HCT116 (cell line): ENCODE results near the gene FER. TPM values are rescaled to one million over a fixed set of nuclear protein-coding genes. Genes with fewer than 3 reads are reported as not detected.

ENCODE experiments used
- ATAC-seq: fragments of 200-7000 bp; cut with Tn5 transposase; 2 replicates; pipeline ENCODE4 v1.9.1; 2020; ENCODE audit warnings: mild to moderate bottlenecking, moderate library complexity
- BruUV-seq: library from RNA; stranded (reverse); fragments of 400-500 nt; replicated peaks from 2 replicates; lab custom pipeline; 2021; lab: Mats Ljungman, UMichigan
- CTCF ChIA-PET: fragments of 300-600 bp; sonication (Branson Sonifier 250); formaldehyde crosslinking; loops from one replicate; lab custom pipeline; 2021; ENCODE audit warnings: antibody characterized with exemption; lab: Charles Lee
- POLR2A ChIA-PET: fragments of 300-600, 350-600 bp; sonication (Branson Sonifier 250); formaldehyde crosslinking; loops from one replicate; lab custom pipeline; 2021; ENCODE audit warnings: antibody characterized with exemption; lab: Charles Lee
- RAD21 ChIA-PET, 2 experiments: fragments of 300-600 bp; sonication (Branson Sonifier 250); formaldehyde crosslinking; loops; one replicate each; lab custom pipeline; 2023; ENCODE audit warnings: low total read pairs in 2 of 2; ENCODE audit not compliant: uncharacterized antibody in 2 of 2, unreplicated experiment in 2 of 2, low non-redundant PET in 1 of 2; lab: Charles Lee
- DNase-seq: peaks from one replicate; pipeline ENCODE4 v3.0.0-alpha.2; 2010; ENCODE audit warnings: low read depth, low spot score
- H2AFZ ChIP-seq: fragments of 200-600 bp; shearing (Covaris generic), sonication (generic); 2 replicates; pipeline ENCODE4 v1.6.1; 2017; ENCODE audit warnings: low read depth, mixed run types, mixed read lengths, antibody characterized with exemption, low read length; ENCODE audit not compliant: poor library complexity, severe bottlenecking
- H3K27ac ChIP-seq: 2 replicates; pipeline ENCODE4 v1.5.1; 2012; ENCODE audit warnings: low read depth, low read length
- H3K27me3 ChIP-seq: fragments of 200-600 bp; sonication (generic); 2 replicates; pipeline ENCODE4 v1.6.1; 2016; ENCODE audit warnings: mixed run types, low read length, mixed read lengths; ENCODE audit not compliant: insufficient read depth
- H3K36me3 ChIP-seq, 2 experiments: fragments of 200-500 bp in 1 of 2; fragments of 200-600 bp in 1 of 2; sonication (Bioruptor generic) in 1 of 2; sonication (generic) in 1 of 2; 2 replicates each; pipeline versions ENCODE4 v1.5.1 to v1.6.1; 2014 to 2016; ENCODE audit warnings: low read length in 2 of 2, inconsistent platforms in 1 of 2, mixed read lengths in 1 of 2, mixed run types in 1 of 2; ENCODE audit not compliant: insufficient read depth in 2 of 2, control insufficient read depth in 1 of 2
- H3K4me1 ChIP-seq, 2 experiments: fragments of 200-600 bp in 1 of 2; sonication (generic) in 1 of 2; 2 replicates each; pipeline versions ENCODE4 v1.5.1 to v1.6.1; 2012 to 2017; ENCODE audit warnings: low read length in 2 of 2, inconsistent platforms in 1 of 2, mild to moderate bottlenecking in 1 of 2, mixed read lengths in 1 of 2, mixed run types in 1 of 2, moderate library complexity in 1 of 2; ENCODE audit not compliant: insufficient read depth in 2 of 2, control insufficient read depth in 1 of 2
- H3K4me2 ChIP-seq: fragments of 200-600 bp; sonication (generic); 2 replicates; pipeline ENCODE4 v1.6.1; 2017; ENCODE audit warnings: mixed run types, low read length, mixed read lengths
- H3K4me3 ChIP-seq, 2 experiments: fragments of 200-600 bp in 1 of 2; sonication (generic) in 1 of 2; replicated peaks in 1 of 2; 2 replicates each; pipeline ENCODE4 v1.5.1; 2011 to 2016; ENCODE audit warnings: low read length in 2 of 2, control low read depth in 1 of 2, low read depth in 1 of 2, mild to moderate bottlenecking in 1 of 2, mixed read lengths in 1 of 2, mixed run types in 1 of 2
- H3K79me2 ChIP-seq: fragments of 200-600 bp; sonication (generic); 2 replicates; pipeline ENCODE4 v1.6.1; 2017; ENCODE audit warnings: mild to moderate bottlenecking, mixed run types, low read length, moderate library complexity, mixed read lengths; ENCODE audit not compliant: insufficient read depth
- H3K9ac ChIP-seq: fragments of 200-600 bp; sonication (generic); 2 replicates; pipeline ENCODE4 v1.6.1; 2016; ENCODE audit warnings: low read length, mixed read lengths
- H3K9me2 ChIP-seq: fragments of 200-600 bp; sonication (generic), shearing (Covaris generic); 2 replicates; pipeline ENCODE4 v1.6.1; 2017; ENCODE audit warnings: mixed run types, mild to moderate bottlenecking, moderate library complexity; ENCODE audit not compliant: insufficient read depth
- H3K9me3 ChIP-seq, 2 experiments: fragments of 200-500 bp in 1 of 2; fragments of 200-600 bp in 1 of 2; sonication (Bioruptor generic) in 1 of 2; sonication (generic) in 1 of 2; 2 replicates each; pipeline ENCODE4 v1.6.1; 2014 to 2017; ENCODE audit warnings: low read length in 2 of 2, mixed read lengths in 2 of 2, inconsistent platforms in 1 of 2, low read depth in 1 of 2, mild to moderate bottlenecking in 1 of 2, mixed run types in 1 of 2, moderate library complexity in 1 of 2; ENCODE audit not compliant: control insufficient read depth in 1 of 2, insufficient read depth in 1 of 2
- H4K20me1 ChIP-seq: fragments of 200-600 bp; sonication (generic), shearing (Covaris generic); 2 replicates; pipeline ENCODE4 v1.6.1; 2017; ENCODE audit warnings: mixed run types, mild to moderate bottlenecking, moderate library complexity; ENCODE audit not compliant: insufficient read depth
- CBX3 ChIP-seq: IDR thresholded peaks from 2 replicates; pipeline ENCODE4 v1.6.1; 2012; ENCODE audit warnings: low read depth
- CTCF ChIP-seq, 3 experiments: fragments of 200-600 bp in 1 of 3; sonication (generic) in 1 of 3; IDR thresholded peaks in 2 of 3; conservative IDR thresholded peaks in 1 of 3; 2 replicates each; pipeline ENCODE4 v1.5.1; 2012 to 2017; ENCODE audit warnings: low read depth in 2 of 3, low read length in 2 of 3, antibody characterized with exemption in 1 of 3, borderline replicate concordance in 1 of 3, control low read depth in 1 of 3, mild to moderate bottlenecking in 1 of 3, mixed read lengths in 1 of 3, mixed run types in 1 of 3, moderate library complexity in 1 of 3; ENCODE audit not compliant: insufficient read depth in 1 of 3
- ELF1 ChIP-seq: IDR thresholded peaks from 2 replicates; pipeline ENCODE4 v1.6.1; 2012; ENCODE audit warnings: low read depth, borderline replicate concordance
- EZH2 ChIP-seq: fragments of 200-600 bp; sonication (generic); IDR thresholded peaks from 2 replicates; pipeline ENCODE4 v1.6.1; 2017; ENCODE audit warnings: antibody characterized with exemption, mixed run types
- POLR2A ChIP-seq: IDR thresholded peaks from 2 replicates; pipeline ENCODE4 v1.7.0; 2011; ENCODE audit warnings: borderline replicate concordance; ENCODE audit not compliant: insufficient read depth, insufficient read length; ENCODE audit errors: extremely low read depth
- YY1 ChIP-seq: IDR thresholded peaks from 2 replicates; pipeline ENCODE4 v1.6.1; 2011; ENCODE audit warnings: low read length, low read depth, moderate library complexity, mild to moderate bottlenecking; ENCODE audit not compliant: insufficient replicate concordance; ENCODE audit errors: extremely low read depth
- intact Hi-C: fragments of 100-400 bp; cut with micrococcal nuclease; formaldehyde crosslinking; loops from 2 replicates; pipeline ENCODE4 v1.10.0; 2022
- total RNA-seq: library from RNA; stranded (reverse); gene quantifications from one replicate; pipeline ENCODE4 v1.2.1, GENCODE V29; 2021; ENCODE audit not compliant: unreplicated experiment

FER gene
- total RNA-seq, 1 experiment from 2014 or later, result 32.0 TPM

GRCh38 chr5:109173036-109173794 is 425.5 kb downstream of the FER start:
- no TSS peak for BruUV-seq
- H3K36me3 ChIP-seq, result no peaks in the 10 kb centered on the region
- intact Hi-C loops, result no loop called here
- ATAC-seq, result no peak
- H3K27ac ChIP-seq, result no peak overlapping the region
- no peaks in the 10 kb centered on the region for H3K4me1 ChIP-seq
- TF ChIP-seq CTCF (IDR thresholded peaks at IDR 0.05 in 2 of 3, conservative IDR thresholded peaks at IDR 0.05 in 1 of 3; ENCODE audit: borderline replicate concordance in 1 of 3, insufficient read depth in 1 of 3, low read depth in 2 of 3, low read length in 2 of 3), result no peak
- ChIA-PET POLR2A (no interaction called here), CTCF (no interaction called here), RAD21 (no interaction called here)
- H4K20me1 ChIP-seq, result no peaks in the 10 kb centered on the region
- no peak for DNase-seq
- no peak overlapping the region for H3K4me2 ChIP-seq
- H2AFZ ChIP-seq, result no peak overlapping the region
- no peak overlapping the region for H3K9ac ChIP-seq
- no peaks in the 10 kb centered on the region for H3K9me2 ChIP-seq
- no peaks in the 10 kb centered on the region for H3K79me2 ChIP-seq
- no peaks in the 10 kb centered on the region for H3K27me3 ChIP-seq
- H3K9me3 ChIP-seq, result no peaks in the 10 kb centered on the region
- no peak overlapping the region for H3K4me3 ChIP-seq

GRCh38 chr5:109177227-109177626 is 429.5 kb downstream of the FER start:
- no peaks in the 10 kb centered on the region for H3K9me3 ChIP-seq
- DNase-seq, result no peak
- no peak overlapping the region for H3K4me2 ChIP-seq
- BruUV-seq, result no TSS peak
- H3K4me3 ChIP-seq, result no peak overlapping the region
- H3K79me2 ChIP-seq, result no peaks in the 10 kb centered on the region
- POLR2A ChIA-PET, result no interaction called here
- no peaks in the 10 kb centered on the region for H4K20me1 ChIP-seq
- ATAC-seq, result no peak
- H3K27me3 ChIP-seq, result no peaks in the 10 kb centered on the region
- no peaks in the 10 kb centered on the region for H3K9me2 ChIP-seq
- intact Hi-C loops, result no loop called here
- no peaks in the 10 kb centered on the region for H3K36me3 ChIP-seq
- H3K9ac ChIP-seq, result no peak overlapping the region
- no peaks in the 10 kb centered on the region for H3K4me1 ChIP-seq
- RAD21 ChIA-PET, result no interaction called here
- no peak overlapping the region for H3K27ac ChIP-seq
- CTCF ChIA-PET, result no interaction called here
- no peak overlapping the region for H2AFZ ChIP-seq
- TF ChIP-seq EZH2 (no peak), CTCF (IDR thresholded peaks at IDR 0.05 in 2 of 3, conservative IDR thresholded peaks at IDR 0.05 in 1 of 3; ENCODE audit: borderline replicate concordance in 1 of 3, insufficient read depth in 1 of 3, low read depth in 2 of 3, low read length in 2 of 3) (no peak), ELF1 (no peak), POLR2A (no peak), YY1 (no peak), CBX3 (no peak)
